Fibroblast of the aortic adventitia (primary cell): ENCODE data around the gene ST14. TPM values are rescaled to one million over a fixed set of nuclear protein-coding genes. Genes with fewer than 3 reads are reported as not detected.

Experiments used
- DNase-seq: peaks from one replicate; pipeline ENCODE4 v3.0.0-alpha.2; 2010; ENCODE audit warnings: low read depth
- H3K4me3 ChIP-seq: 2 replicates; pipeline ENCODE4 v1.5.1; 2011; ENCODE audit warnings: low read depth, mild to moderate bottlenecking, control low read depth, low read length, moderate library complexity
- total RNA-seq: library from RNA; depleted of rRNA; stranded (reverse); fragments of >200 nt; gene quantifications from 2 replicates; pipeline ENCODE4 v1.2.3, GENCODE V29; 2012; ENCODE audit warnings: low replicate concordance
- TF ChIP-seq, protein P1 (sequence below): IDR thresholded peaks from 2 replicates; pipeline ENCODE4 v1.5.1; 2011; ENCODE audit warnings: mild to moderate bottlenecking, low read length, control low read depth, inconsistent platforms; ENCODE audit not compliant: insufficient read depth

Gene ST14
- total RNA-seq, 1 donor, result 0.09 TPM

DNA sequence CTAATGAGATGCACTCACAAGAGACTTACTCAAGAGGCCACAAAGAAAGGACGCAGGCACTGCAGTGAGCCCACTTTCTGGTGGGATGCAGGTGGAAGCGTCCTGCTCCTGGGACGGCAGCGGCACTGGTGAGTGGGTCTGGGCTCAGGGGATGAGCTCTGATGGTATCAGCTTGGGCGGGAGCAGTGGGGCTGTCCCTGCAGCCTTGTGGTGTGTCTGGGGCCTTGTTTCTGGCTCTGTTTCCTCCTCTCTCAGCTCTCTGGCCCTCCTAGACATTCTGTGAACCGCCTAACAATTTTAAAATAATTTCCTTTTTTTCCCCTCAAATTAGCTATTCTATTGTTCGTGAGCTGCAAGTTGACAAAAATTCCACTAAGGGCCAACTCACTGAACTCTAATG, 8.8 kb upstream of the ST14 start:
- TF ChIP-seq, protein P1, sequence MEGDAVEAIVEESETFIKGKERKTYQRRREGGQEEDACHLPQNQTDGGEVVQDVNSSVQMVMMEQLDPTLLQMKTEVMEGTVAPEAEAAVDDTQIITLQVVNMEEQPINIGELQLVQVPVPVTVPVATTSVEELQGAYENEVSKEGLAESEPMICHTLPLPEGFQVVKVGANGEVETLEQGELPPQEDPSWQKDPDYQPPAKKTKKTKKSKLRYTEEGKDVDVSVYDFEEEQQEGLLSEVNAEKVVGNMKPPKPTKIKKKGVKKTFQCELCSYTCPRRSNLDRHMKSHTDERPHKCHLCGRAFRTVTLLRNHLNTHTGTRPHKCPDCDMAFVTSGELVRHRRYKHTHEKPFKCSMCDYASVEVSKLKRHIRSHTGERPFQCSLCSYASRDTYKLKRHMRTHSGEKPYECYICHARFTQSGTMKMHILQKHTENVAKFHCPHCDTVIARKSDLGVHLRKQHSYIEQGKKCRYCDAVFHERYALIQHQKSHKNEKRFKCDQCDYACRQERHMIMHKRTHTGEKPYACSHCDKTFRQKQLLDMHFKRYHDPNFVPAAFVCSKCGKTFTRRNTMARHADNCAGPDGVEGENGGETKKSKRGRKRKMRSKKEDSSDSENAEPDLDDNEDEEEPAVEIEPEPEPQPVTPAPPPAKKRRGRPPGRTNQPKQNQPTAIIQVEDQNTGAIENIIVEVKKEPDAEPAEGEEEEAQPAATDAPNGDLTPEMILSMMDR, result no peak
- H3K4me3 ChIP-seq, result no peak overlapping the region
- DNase-seq, result no peak

DNA sequence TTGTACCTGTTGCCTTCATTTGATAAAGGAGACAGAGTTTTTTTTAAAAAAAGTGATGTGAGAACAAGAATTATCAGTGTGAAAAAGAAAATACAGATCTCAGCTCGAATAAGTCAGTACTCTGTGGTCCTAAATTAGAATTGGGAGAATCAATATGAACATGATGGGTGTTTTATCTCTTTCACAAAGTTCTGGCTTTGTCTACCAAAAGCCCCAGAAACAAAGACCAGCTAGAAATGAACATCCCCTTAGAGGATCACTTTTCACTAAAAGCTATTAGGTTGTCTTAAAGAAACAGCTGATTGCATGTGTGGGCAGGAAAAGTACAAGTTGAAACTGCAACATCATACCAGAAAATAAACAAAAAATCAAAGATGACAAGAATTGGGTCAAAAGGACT, 8.4 kb upstream of the ST14 start:
- TF ChIP-seq, protein P1, result no peak
- DNase-seq, result no peak
- no peak overlapping the region for H3K4me3 ChIP-seq

DNA sequence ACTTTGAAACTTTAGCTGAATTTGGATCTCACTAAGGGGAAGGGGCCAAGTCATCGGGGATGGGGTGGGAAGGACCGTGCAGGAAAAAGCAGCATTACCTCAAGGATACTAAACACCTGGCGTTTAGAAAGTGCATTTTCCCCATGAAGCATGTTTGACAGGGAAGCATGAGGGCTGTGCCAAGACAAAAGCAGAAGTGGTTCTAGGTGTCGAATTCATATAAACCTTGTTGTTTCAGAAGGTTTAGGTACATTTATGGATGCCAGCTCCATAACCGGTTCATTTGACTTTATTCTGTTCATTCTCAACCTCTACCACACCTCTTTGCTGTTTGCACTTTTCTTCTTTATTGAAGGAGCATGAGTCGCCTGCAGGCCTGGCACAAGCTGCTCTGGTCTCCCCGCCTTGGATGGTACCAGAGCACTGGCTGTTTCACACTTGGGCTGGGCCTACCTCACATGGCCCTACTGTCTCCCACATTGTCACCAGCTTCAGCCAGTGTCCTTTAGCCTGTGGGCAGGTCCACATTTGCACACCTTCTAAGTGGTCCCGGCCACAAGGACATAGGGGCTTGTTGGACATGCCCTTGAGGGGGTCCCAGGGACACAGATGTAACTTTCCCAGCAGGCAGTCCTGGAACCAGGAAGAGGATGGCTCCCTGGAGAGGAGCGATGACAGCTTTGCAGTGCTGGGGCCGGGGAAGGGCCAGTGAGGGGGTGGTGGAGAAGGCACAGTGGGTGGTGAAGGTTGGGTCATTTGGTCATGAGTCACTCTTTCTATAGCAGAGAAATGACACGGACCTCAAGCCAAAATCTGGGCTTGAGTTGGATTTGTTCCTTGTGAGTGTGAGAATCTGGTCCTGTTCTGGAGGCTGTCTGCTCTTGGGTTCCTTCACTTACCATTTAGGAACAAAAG, 3.2 kb upstream of the ST14 start:
- no peak for DNase-seq
- H3K4me3 ChIP-seq, result no peak overlapping the region
- TF ChIP-seq, protein P1, result no peak

DNA sequence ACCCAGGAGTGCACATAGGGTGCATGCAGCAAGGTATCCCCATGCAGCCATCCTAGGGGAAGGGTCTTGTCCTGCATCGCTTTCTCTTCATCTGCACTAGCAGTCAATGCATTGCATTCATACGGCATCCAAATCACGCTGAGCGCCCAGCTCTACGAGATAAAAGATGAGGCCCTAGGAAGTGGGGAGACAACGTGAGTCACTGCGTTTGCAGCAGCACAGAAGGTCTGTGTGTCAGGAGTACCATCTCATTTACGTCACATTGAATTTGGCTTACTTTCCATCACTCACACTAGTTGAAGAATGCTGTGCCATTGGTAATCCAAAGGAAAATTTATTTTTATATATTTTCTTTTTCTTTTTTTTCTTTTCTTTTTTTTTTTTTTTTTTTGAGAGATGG, 2.5 kb upstream of the ST14 start:
- no peak for DNase-seq
- TF ChIP-seq, protein P1, result no peak

DNA sequence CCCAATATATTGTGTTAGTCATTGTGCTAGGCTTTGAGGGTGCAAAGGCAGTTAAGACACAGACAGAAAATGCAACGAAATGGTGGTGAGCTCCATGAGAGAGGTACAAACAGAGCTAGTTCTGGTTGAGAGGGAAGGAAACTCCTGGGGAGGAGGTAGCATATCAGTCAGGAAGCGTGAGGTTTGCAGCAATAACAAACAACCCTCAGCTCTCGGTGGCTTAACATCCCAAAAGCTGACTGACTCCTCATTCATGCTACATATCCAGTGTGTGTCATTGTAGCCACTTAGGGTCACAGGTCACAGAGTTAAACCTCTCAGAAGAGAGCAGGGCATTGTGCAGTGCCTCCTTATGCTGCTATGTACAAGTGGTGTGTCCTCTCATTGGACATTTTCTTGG, 1.7 kb upstream of the ST14 start:
- no peak for DNase-seq

More for the DNA sequence above, 2.5 kb upstream of the ST14 start:
- H3K4me3 ChIP-seq, result no peak overlapping the region

DNA sequence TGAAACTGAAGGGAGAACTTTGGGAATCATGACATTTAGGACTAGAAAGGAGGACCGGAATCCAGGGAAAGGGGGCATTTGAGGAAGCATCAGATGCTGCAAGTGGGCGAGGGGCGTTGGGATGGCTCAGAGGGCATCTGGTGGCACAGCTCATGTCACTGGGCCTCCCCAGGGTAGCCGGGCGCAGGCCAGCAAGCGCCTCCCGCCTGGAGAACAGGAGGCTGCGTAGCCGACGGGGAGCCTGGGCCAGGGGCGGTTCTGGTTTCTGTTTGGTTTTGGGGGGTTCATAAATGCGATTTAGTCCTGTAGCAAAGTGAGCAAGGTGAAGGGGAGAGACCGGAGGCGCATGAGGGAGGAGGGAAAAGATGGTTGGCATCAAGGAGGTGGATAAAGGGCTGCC, 443 bp upstream of the ST14 start:
- TF ChIP-seq, protein P1, result no peak
- DNase-seq, result no peak
- no peak overlapping the region for H3K4me3 ChIP-seq

More for the DNA sequence above, 1.7 kb upstream of the ST14 start:
- TF ChIP-seq, protein P1, result no peak
- no peak overlapping the region for H3K4me3 ChIP-seq
